Suprapubic skin (tissue), 4 donors: ENCODE results near the gene NME7.

Experiments used
- CTCF ChIP-seq, 2 donors: fragments of 200-600 bp in 1 of 2; fragments of 450-650 bp in 1 of 2; sonication (generic) in 1 of 2; IDR thresholded peaks; one replicate each; pipeline ENCODE4 v1.5.1; 2016 to 2019; ENCODE audit warnings: antibody characterized with exemption in 2 of 2, mild to moderate bottlenecking in 1 of 2, moderate library complexity in 1 of 2
- EP300 ChIP-seq: sonication (generic); formaldehyde crosslinking; IDR thresholded peaks from one replicate; pipeline ENCODE4 v1.6.1; 2017; ENCODE audit warnings: antibody characterized with exemption
- POLR2A ChIP-seq, 2 donors: fragments of 450-650 bp; IDR thresholded peaks; one replicate each; pipeline ENCODE4 v1.6.1; 2017; ENCODE audit warnings: antibody characterized with exemption in 2 of 2, mild to moderate bottlenecking in 2 of 2, moderate library complexity in 2 of 2
- POLR2AphosphoS5 ChIP-seq, 3 donors: sonication (generic); formaldehyde crosslinking; IDR thresholded peaks; one replicate each; pipeline ENCODE4 v1.6.1; 2017; ENCODE audit warnings: antibody characterized with exemption in 3 of 3

GRCh38 chr1:169201084-169201619 is 166.4 kb downstream of the NME7 start:
- TF ChIP-seq POLR2A (IDR thresholded peaks at IDR 0.05): no peak
- TF ChIP-seq CTCF (IDR thresholded peaks at IDR 0.05): no peak
- no peak for TF ChIP-seq EP300
- no peak for TF ChIP-seq POLR2AphosphoS5 (IDR thresholded peaks at IDR 0.05)
